HCT116 (cell line): Measurements from ENCODE around the gene CRADD.

ENCODE experiments used
- CTCF ChIP-seq, 3 experiments: fragments of 200-600 bp in 1 of 3; sonication (generic) in 1 of 3; IDR thresholded peaks in 2 of 3; conservative IDR thresholded peaks in 1 of 3; 2 replicates each; pipeline ENCODE4 v1.5.1; 2012 to 2017; ENCODE audit warnings: low read depth in 2 of 3, low read length in 2 of 3, antibody characterized with exemption in 1 of 3, borderline replicate concordance in 1 of 3, control low read depth in 1 of 3, mild to moderate bottlenecking in 1 of 3, mixed read lengths in 1 of 3, mixed run types in 1 of 3, moderate library complexity in 1 of 3; ENCODE audit not compliant: insufficient read depth in 1 of 3
- JUND ChIP-seq: IDR thresholded peaks from 2 replicates; pipeline ENCODE4 v1.6.1; 2012
- POLR2A ChIP-seq: IDR thresholded peaks from 2 replicates; pipeline ENCODE4 v1.7.0; 2011; ENCODE audit warnings: borderline replicate concordance; ENCODE audit not compliant: insufficient read depth, insufficient read length; ENCODE audit errors: extremely low read depth
- POLR2AphosphoS5 ChIP-seq: IDR thresholded peaks from 2 replicates; pipeline ENCODE4 v1.6.1; 2011; ENCODE audit warnings: mild to moderate bottlenecking, low read depth, low read length, moderate library complexity
- YY1 ChIP-seq: IDR thresholded peaks from 2 replicates; pipeline ENCODE4 v1.6.1; 2011; ENCODE audit warnings: low read length, low read depth, moderate library complexity, mild to moderate bottlenecking; ENCODE audit not compliant: insufficient replicate concordance; ENCODE audit errors: extremely low read depth

- no peak for TF ChIP-seq JUND
- no peak for TF ChIP-seq POLR2A
- no peak for TF ChIP-seq YY1
- no peak for TF ChIP-seq POLR2AphosphoS5
- TF ChIP-seq CTCF (IDR thresholded peaks at IDR 0.05 in 2 of 3, conservative IDR thresholded peaks at IDR 0.05 in 1 of 3; ENCODE audit: borderline replicate concordance in 1 of 3, insufficient read depth in 1 of 3, low read depth in 2 of 3, low read length in 2 of 3), result no peak
These were observed 217.4 kb downstream of the CRADD start for GRCh38 chr12:93894391-93895088.
